OCI-LY3 (cell line): ENCODE data around the gene DUSP10.

Experiments used
- H2AFZ ChIP-seq: fragments of 200-600, 300-600 bp; shearing (Covaris generic); 2 replicates; pipeline ENCODE4 v1.6.0; 2014; ENCODE audit warnings: antibody characterized with exemption, low read depth, low read length
- H3K27ac ChIP-seq: fragments of 200-600, 300-600 bp; sonication (generic); 2 replicates; pipeline ENCODE4 v1.5.1; 2014; ENCODE audit warnings: mild to moderate bottlenecking, low read length, moderate library complexity, mixed read lengths
- H3K27me3 ChIP-seq: fragments of 200-600, 300-600 bp; sonication (generic); 2 replicates; pipeline ENCODE4 v1.6.1; 2014; ENCODE audit warnings: low read depth, low read length, mixed read lengths
- H3K36me3 ChIP-seq: fragments of 200-600, 300-600 bp; sonication (generic); replicated peaks from 2 replicates; pipeline ENCODE3; 2014; ENCODE audit warnings: low read depth, low read length, mixed read lengths
- H3K4me1 ChIP-seq: fragments of 300-600, 200-600 bp; sonication (generic); 2 replicates; pipeline ENCODE4 v1.6.1; 2014; ENCODE audit warnings: low read length, mixed read lengths
- H3K4me2 ChIP-seq: fragments of 200-600, 300-600 bp; sonication (generic); 2 replicates; pipeline ENCODE4 v1.6.1; 2014; ENCODE audit warnings: low read length, mixed read lengths
- H3K4me3 ChIP-seq: fragments of 300-600, 200-600 bp; sonication (generic); 2 replicates; pipeline ENCODE4 v1.5.1; 2014; ENCODE audit warnings: antibody characterized with exemption, mild to moderate bottlenecking, low read length, moderate library complexity
- H3K79me2 ChIP-seq: fragments of 300-600, 200-600 bp; shearing (Covaris generic); 2 replicates; pipeline ENCODE4 v1.6.1; 2014; ENCODE audit warnings: mild to moderate bottlenecking, low read length, mixed read lengths
- H3K9ac ChIP-seq: fragments of 300-600, 200-600 bp; shearing (Covaris generic); 2 replicates; pipeline ENCODE4 v1.6.0; 2014; ENCODE audit warnings: mild to moderate bottlenecking, low read length, moderate library complexity
- H3K9me3 ChIP-seq: fragments of 200-600, 300-600 bp; shearing (Covaris generic); 2 replicates; pipeline ENCODE4 v1.6.1; 2014; ENCODE audit warnings: low read length, mixed read lengths; ENCODE audit not compliant: insufficient read depth
- H4K20me1 ChIP-seq: fragments of 200-600, 300-600 bp; sonication (generic); 2 replicates; pipeline ENCODE4 v1.6.1; 2016; ENCODE audit warnings: low read length, mixed read lengths; ENCODE audit not compliant: insufficient read depth
- CTCF ChIP-seq: fragments of 200-600, 300-600 bp; sonication (generic); IDR thresholded peaks from 2 replicates; pipeline ENCODE4 v1.5.1; 2014; ENCODE audit warnings: antibody characterized with exemption, low read length, low read depth
- EZH2phosphoT487 ChIP-seq: fragments of 200-600 bp; shearing (Covaris generic); IDR thresholded peaks from 2 replicates; pipeline ENCODE4 v1.6.1; 2018; ENCODE audit warnings: antibody characterized with exemption, mixed run types, low read depth

Gene DUSP10

GRCh38 chr1:221777431-221778072, 35.7 kb upstream of the DUSP10 start:
- Histone ChIP-seq H3K4me1 (peaks cover 81% of the 10 kb centered on the region), H3K9me3 (no peaks in the 10 kb centered on the region), H3K79me2 (no peaks in the 10 kb centered on the region), H3K27ac (peak overlapping the region; percentile 96), H3K9ac (peak overlapping the region; percentile 74), H3K4me3 (peak overlapping the region; percentile 60), H3K36me3 (no peaks in the 10 kb centered on the region), H4K20me1 (no peaks in the 10 kb centered on the region), H2AFZ (no peak overlapping the region), H3K27me3 (0 out of 2 replicates have a peak, but pooled peaks cover 4% of the 10 kb centered on the region), H3K4me2 (peak overlapping the region; percentile 91)
- TF ChIP-seq CTCF (no peak), EZH2phosphoT487 (peak; percentile 88)

DNA sequence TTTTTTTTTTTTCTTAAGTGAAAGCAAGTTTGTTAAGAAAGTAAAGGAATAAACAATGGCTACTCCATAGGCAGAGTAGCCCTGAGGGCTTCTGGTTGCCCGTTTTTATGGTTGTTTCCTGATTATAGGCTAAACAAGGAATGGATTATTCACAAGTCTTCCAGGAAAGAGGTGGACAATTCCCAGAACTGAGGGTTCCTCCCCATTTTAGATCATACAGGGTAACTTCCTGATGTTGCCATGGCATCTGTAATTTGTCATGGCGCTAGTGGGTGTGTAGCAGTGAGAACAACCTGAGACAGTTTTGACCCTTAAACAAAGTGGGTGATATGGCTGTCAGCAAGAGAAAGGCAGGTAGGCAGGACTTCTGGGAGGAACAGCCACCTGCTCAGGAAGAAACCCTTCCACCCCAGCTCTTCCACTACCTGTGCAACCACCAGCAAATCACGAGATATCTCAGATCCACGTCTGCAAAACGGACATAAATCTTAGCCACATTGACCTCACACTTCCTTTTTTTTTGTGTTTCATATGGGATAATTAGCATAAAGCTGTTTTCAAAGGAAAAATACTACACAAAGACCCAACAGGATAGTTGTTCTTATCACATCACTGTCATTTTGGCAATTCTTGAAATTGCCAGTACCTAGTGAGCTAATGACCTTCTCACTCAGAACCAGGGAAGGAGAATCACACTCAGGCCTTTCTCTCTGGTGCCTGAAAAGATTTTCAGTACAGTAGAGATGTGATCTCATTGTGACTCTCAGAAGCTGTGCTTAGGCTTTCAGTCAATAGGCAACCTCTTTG, 34.8 kb upstream of the DUSP10 start:
- peak overlapping the region; percentile 74 for H3K9ac ChIP-seq
- peak overlapping the region; percentile 96 for H3K27ac ChIP-seq
- H4K20me1 ChIP-seq: no peaks in the 10 kb centered on the region
- peaks cover 80% of the 10 kb centered on the region for H3K4me1 ChIP-seq
- H3K27me3 ChIP-seq: no peaks in the 10 kb centered on the region
- H2AFZ ChIP-seq: no peak overlapping the region
- H3K4me3 ChIP-seq: peak overlapping the region; percentile 60
- H3K79me2 ChIP-seq: no peaks in the 10 kb centered on the region
- H3K36me3 ChIP-seq: no peaks in the 10 kb centered on the region
- H3K4me2 ChIP-seq: peak overlapping the region; percentile 91
- H3K9me3 ChIP-seq: no peaks in the 10 kb centered on the region
- TF ChIP-seq EZH2phosphoT487 (peak; percentile 78; the same call in 1 of the 2 replicates), CTCF (no peak)

DNA sequence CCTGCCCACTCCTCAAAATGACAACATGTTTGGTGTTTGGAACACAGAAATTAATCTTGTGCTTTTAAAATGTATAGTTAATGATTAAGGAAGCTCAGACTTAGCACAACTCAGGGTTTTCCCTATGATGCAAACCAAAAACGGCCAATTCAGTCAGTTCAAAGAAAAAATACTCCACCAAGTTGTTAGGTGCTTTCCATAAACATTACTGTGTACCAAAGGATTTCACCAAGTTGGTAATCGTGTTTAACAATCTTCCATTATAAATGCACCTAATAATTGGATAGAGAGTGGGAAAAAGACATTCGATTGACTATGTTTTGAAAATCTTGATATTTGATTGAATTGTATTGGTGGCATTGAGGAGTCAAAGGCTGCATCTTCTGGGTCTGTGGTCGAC, 33.3 kb upstream of the DUSP10 start:
- H3K36me3 ChIP-seq: no peaks in the 10 kb centered on the region
- H3K79me2 ChIP-seq: no peaks in the 10 kb centered on the region
- H3K4me2 ChIP-seq: peak overlapping the region; percentile 91
- peak overlapping the region; percentile 60 for H3K4me3 ChIP-seq
- no peaks in the 10 kb centered on the region for H3K27me3 ChIP-seq
- H4K20me1 ChIP-seq: no peaks in the 10 kb centered on the region
- peak overlapping the region; percentile 74 for H3K9ac ChIP-seq
- no peaks in the 10 kb centered on the region for H3K9me3 ChIP-seq
- peaks cover 65% of the 10 kb centered on the region for H3K4me1 ChIP-seq
- H2AFZ ChIP-seq: peak overlapping the region; percentile 13; the same call in 1 of the 2 replicates
- no peak for TF ChIP-seq CTCF
- no peak for TF ChIP-seq EZH2phosphoT487
- H3K27ac ChIP-seq: peak overlapping the region; percentile 96
